HG02610 (cell line): ENCODE data around the gene ZMAT1.
A peak's percentile ranks its signal among the peaks of the same experiment; 100 is the strongest.
"Not testable (repeated sequence)": the region's sequence is repeated elsewhere in the genome, so short reads cannot be mapped to it uniquely, and the experiment has no call there.

Experiments used
- ATAC-seq: cut with Tn5 transposase; IDR thresholded peaks from one replicate; pipeline ENCODE4 v1.9.1; 2021; ENCODE audit warnings: mild to moderate bottlenecking, moderate library complexity; ENCODE audit not compliant: unreplicated experiment

Gene ZMAT1

GRCh38 chrX:101931488-101932248 is at the start of gene ZMAT1:
TSS of gene ZMAT1 (minus strand) at chrX:101932027. CDS start at chrX:101932008, 19 bp downstream.
- ATAC-seq, result peak; percentile 87

- no peak for ATAC-seq
Measured at GRCh38 chrX:101977106-101977505, 45.3 kb upstream of the ZMAT1 start.

GRCh38 chrX:101973066-101973465 is 41.2 kb upstream of the ZMAT1 start:
- no peak for ATAC-seq

GRCh38 chrX:101964923-101965539 is 33.2 kb upstream of the ZMAT1 start:
- ATAC-seq, result not testable (repeated sequence)

GRCh38 chrX:101958139-101958538 is 26.3 kb upstream of the ZMAT1 start:
- no peak for ATAC-seq

GRCh38 chrX:101957174-101957573 is 25.3 kb upstream of the ZMAT1 start:
- no peak for ATAC-seq

- no peak for ATAC-seq
Measured at GRCh38 chrX:101956556-101956955, 24.7 kb upstream of the ZMAT1 start.

- no peak for ATAC-seq
Measured at GRCh38 chrX:101950581-101950980, 18.8 kb upstream of the ZMAT1 start.

- no peak for ATAC-seq
Measured at GRCh38 chrX:101932249-101932570, 383 bp upstream of the ZMAT1 start.

GRCh38 chrX:101931136-101931487 is 715 bp downstream of the ZMAT1 start:
- no peak for ATAC-seq

- no peak for ATAC-seq
Measured at GRCh38 chrX:101925733-101926132, 6.1 kb downstream of the ZMAT1 start.

GRCh38 chrX:101918751-101919150 is 13.1 kb downstream of the ZMAT1 start:
- no peak for ATAC-seq

- no peak for ATAC-seq
Measured at GRCh38 chrX:101906136-101906796, 25.6 kb downstream of the ZMAT1 start.

GRCh38 chrX:101904996-101905395 is 26.8 kb downstream of the ZMAT1 start:
- ATAC-seq, result no peak
